SIG-M5 treated with dmso at 0.1 percent for 504 hours (cell line): ENCODE measurements around the gene SYT7.

Source experiments
- DNase-seq: peaks from one replicate; lab custom pipeline; 2025; ENCODE audit not compliant: unreplicated experiment; lab: John Stamatoyannopoulos, UW

The SYT7 gene

DNA sequence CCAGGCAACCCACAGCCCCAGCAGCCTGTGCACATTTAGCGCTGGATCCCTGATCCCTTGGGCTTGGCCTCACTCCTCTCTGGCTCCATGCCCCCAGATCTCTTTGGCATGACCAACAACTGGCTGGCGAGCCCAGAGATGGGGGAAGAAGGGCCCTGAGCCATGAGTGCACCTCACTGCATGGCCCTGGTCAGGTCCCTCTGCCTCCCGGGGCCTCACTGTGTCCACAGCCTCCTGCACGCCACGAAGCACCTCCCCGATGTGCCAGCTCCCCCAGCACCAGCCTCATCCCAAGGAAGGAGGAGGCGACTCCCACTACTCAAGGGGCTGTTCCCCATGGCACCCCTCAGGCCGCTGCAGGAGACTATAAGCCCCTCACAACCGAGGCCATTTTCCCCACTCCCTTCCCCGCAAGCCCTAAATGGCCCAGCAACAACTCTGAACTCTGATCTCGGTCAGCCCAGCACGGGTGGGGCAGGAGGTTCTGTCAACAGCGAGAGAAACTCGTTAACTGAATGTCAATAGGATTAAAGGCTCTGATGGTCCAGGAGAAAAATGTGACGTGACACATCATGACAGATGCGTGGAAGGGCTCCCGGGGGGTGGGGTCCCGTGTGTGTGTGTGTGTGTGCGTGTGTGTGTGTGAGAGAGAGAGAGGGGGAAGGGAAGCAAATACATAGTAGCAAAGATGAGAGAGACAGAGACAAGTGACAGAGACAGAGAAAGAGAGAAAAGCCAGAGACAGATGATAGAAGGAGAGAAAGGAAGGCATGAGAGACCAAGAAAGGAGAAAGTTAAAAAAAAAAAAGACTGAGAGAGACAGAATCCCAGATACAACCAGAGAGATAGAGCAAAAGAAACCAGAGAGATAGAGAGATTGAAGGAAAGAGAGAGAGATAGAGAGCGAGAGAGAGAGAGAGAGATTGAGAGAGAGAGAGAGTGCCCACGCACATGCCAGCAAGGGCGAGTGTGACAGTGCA lies 28.4 kb upstream of the SYT7 start:
- no peak for DNase-seq

DNA sequence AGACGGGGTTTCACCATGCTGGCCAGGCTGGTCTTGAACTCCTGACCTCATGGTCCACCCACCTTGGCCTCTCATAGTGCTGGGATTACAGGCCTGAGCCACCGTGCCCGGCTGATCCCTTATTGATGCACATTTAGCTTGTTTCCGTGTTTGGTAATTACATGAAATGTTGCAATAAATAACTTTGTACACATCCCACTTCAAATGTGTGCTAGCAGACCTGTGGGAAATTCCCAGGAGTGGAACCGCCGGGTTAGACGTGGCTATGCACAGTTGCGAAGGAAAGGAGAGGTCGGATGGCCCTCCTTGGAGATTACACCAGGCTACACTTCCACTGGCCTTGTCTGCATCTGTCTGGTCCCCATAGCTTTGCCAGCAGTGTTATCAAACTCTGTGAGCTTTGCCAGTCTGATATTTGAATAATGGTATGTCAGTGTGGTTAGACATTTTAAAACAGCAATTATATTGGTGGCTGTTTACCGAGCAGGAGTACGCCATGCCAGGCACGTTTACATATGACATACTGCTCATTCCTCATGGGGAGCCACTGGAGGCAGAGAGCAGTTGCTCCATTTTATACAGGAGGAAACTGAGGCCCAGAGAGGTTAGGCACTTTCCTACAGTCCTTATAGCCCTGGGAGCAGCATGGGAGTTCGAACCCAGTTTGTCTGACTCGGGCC lies 27.2 kb upstream of the SYT7 start:
- DNase-seq: no peak

DNA sequence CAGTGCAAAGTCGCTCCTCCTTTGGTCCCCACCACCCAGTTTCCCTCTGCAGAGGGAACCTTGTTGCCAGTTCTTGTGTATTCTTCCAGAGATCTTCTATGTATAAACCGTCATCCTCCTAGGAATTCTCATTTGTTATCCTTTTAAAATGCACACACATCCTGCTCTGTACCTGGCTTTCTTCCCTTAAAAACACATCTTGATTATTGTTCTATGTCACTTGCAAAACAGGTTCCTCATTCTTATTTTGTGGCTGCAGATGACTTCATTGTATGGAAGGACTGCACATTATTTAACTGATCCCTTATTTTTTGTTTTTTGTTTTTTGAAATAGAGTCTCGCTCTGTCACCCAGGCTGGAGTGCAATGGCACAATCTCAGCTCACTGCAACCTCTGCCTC lies 26.6 kb upstream of the SYT7 start:
- no peak for DNase-seq

DNA sequence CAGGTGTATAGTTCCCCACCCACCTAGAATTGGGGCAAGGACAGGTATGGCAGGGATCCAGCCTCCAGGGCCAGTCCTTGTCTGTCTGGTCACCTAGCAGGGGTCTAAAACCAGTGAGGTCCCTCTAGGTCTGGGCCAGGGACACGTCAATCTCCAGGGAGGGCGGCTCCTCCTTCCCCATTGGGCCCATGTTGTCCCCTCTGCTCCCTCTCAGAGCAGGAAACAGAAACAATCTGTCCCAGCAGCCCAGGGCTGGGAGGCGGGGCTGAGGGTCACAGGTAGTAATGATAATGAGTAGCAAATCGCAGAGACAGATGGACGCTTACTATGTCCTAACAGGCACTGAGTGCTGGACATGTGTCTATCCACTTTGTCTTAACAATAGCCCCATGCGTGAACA lies 22.8 kb upstream of the SYT7 start:
- DNase-seq: no peak

DNA sequence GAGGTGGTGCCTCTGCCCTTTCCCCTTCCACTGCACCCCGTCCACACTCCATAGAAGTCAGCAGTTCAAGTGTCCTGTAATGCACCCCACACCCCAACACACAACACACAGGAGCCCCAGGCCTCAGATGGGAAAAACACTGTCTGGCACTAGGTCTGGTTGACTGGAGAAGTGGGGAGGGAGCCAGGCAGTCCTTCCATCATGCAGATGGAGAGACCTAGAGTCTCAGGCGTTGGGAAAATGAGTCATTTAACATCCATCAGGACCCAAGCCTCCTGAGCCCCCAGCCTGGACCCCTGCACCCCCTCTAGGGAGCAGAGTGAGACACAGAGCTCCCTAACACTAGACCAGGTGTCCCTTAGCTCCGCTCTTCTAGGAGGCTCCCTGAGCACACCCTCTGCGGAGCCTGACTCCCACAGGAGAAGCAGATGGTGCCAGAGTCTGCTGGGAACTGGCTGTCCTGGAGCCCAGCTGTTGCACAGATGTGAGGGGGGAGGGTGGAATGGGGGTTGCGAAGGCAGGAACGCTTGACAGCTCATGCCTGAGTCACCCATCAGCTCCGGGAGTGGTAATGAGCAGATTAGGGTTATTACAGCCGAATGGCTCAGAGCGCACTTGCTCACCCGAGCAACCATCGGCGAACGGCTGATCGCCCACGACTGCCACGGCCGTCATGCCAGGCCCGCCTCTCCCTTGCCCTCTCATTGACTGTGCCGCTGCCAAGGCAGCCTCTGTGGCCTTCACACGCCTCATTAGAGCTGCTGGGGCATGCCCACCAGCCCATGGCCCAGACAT lies 22.1 kb upstream of the SYT7 start:
- no peak for DNase-seq

DNA sequence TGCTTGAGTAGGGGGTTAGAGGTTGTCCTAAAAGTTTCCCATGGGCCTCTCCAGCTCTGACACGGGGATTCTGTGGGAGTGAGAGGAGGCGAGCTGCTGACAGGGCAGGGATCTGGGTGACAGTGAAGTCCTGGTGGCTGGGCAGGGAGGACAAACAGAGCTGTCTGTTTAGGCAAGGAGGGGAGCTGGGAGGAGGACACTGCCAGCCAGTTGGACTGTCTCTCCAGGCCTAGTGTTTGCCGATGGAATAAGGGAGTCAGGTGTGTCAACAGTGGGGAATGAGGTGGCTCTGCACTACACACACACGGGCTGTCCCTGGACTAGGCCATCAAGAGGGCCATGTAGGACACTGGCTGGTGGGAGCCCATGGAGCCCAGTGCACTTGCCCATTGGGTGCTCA lies 20.6 kb upstream of the SYT7 start:
- no peak for DNase-seq

DNA sequence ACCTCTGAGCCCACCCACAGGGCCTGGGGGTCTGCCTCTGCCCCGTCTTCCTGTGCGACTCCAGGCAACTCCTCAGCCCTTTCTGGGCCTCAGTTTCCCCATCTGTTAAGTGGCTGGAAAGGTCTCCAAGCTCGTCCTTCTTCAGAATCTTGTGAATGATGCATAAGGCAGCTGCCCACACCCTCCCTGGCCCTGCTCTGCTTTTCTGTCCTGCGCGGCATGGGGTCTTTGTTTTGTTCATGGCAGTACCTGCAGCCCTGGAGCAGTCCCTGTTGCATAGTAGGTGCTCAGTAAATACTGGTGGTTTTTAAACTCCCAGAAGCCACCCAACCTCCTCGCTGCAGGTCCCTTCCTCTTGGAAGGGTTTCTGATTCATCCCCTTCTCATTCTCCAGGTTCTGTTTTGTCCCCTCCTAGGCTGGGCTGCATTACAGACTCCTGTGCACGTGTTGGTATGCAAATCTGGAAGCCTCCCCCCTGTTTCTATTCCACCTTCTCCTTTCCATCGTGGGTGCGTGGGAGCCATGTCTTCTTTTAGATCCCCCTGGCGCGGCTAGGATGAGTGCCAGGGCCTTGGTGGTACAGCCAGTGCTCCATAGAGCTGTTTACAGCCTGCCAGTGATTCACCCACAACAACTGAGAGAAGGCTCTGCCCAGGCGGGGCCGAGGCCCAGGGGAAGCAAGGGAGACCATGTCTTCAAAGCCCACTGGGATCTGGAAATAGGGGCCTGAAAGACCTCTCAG lies 19.3 kb upstream of the SYT7 start:
- DNase-seq: no peak

DNA sequence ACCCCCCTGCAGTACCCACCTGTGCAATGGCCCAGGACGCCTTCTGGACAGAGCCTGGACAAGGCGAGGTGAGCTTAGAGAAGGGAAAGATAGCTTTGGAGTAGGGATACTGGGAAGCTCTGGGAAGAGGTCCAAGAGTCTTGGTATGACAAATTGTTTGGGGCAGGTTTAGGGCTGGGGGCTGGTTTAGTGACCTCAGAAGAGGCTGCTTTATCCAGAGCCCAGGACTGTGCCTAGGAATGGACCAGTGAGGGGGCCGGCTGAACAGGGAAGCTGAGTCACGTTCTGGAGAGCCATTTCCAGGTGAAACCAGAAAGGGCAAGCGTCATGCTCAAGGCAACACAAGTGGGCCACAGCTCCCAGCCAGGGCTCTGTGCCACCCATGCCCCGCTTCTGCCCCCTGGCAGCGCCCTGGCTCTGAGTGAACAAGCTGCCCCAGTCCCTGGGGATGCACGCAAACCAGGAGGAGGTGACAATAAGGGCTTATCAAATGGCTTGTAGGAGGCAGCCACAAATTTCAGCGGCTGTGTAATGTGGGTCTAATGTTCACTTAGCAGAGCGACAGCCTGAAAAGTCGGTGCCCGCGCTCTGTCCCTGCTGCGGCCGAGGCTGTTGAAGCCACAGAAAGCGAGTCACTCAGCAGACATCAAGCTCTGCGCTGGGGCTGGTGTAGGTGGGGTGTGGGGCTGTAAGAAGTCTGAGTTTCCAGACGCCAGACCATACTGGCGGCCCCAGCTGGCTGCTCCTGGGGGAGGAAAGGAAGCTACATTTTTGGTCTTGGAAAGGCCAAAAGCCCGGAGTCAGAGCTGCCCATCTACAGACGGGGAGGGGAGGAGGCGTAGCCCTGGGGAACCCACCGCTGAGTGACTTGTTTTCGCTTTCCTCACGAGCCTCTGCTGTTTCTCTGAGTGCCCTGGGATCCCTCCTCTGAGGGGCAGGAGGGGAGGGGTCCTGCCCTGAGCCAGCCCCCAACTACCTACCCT lies 18.3 kb upstream of the SYT7 start:
- DNase-seq: no peak

DNA sequence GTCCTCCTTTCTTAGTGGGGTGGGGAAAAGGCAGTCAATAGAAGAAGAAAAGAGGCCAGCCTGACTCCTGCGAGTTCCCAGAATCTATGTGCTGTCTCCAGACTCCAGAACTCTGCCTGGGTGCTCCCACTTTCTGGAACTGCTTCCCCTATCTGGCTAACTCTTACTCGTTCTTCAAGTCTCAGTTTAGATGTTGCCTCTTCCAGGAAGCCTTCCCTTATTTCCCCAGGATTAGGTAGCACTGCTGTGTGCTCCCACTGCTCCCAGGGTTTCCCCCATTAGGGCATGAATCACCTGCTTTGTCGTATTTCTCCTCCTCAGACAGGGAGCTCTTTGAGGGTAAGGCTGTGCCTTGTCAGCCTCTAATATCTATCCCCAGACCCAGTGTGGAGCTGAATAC lies 17.5 kb upstream of the SYT7 start:
- DNase-seq: no peak

DNA sequence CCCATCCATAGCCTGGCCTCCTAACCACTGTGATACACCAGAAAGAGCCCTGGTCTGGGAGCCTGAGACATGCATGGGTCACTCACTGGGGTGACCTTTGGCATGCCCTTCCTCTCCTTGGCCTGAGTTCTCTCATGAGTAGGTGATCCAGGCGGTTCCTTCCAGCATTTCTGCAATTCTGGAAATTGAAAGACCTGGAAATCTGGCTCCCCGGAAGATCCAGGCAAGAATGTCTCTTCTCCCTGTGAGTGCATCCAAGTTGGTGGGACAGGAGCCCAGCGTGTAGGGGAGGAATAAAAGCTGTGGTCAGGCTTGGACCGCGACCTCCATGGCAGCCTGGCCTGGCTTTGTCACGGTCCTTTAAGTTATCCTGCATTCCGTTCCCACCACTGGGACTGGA lies 16.1 kb upstream of the SYT7 start:
- no peak for DNase-seq

DNA sequence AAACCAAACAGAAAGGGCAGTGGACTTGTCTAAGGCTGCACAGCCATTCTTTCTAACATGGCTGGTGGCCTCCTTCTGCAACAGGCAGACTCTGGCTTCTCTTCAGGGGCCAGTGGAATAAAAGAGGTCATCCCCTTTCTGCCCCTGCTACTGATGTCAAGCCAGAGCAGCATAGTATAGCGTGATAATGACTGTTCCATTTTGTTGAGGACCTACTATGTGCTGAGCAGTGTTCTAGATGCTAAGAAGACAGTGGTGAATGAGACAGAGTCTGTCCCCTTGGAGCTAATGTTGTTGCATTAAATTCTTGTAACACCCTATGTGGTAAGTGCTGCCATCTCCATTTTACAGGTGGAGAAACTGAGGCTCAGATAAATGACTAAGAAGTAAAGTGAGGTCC lies 15.7 kb upstream of the SYT7 start:
- DNase-seq: no peak

DNA sequence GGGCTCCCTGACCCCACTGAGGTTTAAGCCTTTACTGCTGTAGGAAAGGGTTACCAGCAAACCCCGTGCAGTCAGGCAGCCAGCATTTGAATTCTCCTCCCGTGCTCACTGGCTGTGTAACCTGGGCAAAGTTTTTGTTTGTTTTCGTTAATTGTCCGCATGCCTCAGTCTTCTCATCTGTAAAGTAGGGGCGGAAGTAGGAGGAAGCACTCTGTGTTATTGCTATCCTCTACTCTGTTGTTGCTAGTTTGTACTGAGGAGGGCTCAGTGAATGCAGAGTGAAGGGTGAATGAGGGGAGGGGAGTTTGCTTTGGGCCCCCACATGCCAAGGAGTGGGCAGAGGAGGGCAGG lies 14.0 kb upstream of the SYT7 start:
- no peak for DNase-seq

DNA sequence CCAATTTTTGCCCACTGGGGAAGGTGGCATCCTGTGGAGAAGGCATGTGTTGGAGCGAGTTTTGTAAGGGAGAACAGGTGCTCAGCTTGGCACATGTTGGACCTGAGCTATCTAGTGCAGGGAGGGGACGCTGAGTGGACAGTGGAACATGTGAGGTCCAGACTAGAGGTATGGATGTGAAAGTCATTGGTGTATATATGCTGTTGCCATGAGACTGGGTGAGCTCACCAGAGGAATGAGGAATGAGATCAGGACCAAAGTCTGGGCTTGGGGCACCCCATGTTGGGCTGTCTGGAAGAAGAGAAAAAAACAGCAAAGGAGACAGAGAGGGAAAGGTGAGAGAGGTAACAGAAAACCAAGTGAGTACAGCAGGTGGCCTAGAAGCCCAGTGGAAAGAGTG lies 12.3 kb upstream of the SYT7 start:
- DNase-seq: no peak

DNA sequence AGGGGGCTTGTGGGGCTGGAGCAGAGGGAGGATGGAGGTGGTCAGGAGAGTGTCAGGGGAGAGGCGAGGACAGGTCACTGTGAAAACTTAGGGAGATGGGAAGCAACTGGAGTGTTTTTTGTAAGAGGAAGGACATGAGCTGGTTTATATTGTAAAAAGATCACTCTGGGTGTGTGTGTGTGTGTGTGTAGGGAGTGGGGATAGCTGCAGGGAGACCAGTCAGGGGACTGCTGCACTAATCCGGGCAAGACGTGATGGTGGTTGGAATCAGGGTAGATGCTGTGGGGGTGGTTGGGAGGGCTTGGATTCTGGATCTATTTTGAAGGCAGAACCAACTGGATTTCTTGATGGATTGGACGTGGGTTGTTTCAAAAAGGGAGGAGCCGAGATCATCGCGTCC lies 11.3 kb upstream of the SYT7 start:
- no peak for DNase-seq

DNA sequence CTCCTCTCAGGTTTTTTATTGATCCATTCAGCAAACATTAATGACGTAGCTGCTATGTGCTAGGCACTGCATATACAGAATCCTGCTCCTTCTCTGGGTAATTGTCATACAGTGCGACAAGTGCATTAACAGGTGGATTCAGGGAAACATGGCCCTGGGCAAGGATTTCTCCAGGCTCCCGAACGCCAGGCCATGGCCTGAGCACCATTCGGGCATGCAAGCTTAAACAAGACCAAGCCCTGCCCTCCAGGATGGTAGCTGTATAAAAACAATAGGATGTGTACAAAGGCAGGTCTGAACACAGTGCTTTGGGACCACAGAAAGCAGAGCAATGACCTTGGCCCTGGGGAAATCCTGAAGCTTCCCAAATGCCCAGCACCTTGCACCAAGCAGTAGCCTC lies 9.1 kb upstream of the SYT7 start:
- no peak for DNase-seq

DNA sequence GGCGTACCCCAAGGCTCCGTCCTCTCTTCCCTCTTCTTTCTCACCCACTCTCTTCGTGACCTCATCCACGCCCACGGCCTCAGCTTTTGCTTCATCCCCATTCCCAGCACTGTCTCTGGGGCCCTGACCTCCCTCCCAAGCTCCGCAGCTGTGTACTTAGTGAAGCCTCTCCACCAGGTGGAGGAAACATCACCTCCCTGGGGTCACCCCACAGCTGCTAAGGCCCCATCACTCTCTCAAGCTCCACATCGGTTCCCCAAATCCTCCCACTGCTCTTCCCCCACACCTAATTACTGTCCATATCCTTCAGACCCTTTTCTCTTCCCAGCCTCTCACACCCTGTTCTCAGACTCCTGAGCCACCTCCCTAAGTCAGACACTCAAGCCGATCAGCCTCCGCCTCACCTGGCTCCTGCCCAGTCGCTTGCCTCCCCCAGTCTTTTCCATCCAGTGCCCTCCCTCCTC lies 7.9 kb upstream of the SYT7 start:
- DNase-seq: no peak

DNA sequence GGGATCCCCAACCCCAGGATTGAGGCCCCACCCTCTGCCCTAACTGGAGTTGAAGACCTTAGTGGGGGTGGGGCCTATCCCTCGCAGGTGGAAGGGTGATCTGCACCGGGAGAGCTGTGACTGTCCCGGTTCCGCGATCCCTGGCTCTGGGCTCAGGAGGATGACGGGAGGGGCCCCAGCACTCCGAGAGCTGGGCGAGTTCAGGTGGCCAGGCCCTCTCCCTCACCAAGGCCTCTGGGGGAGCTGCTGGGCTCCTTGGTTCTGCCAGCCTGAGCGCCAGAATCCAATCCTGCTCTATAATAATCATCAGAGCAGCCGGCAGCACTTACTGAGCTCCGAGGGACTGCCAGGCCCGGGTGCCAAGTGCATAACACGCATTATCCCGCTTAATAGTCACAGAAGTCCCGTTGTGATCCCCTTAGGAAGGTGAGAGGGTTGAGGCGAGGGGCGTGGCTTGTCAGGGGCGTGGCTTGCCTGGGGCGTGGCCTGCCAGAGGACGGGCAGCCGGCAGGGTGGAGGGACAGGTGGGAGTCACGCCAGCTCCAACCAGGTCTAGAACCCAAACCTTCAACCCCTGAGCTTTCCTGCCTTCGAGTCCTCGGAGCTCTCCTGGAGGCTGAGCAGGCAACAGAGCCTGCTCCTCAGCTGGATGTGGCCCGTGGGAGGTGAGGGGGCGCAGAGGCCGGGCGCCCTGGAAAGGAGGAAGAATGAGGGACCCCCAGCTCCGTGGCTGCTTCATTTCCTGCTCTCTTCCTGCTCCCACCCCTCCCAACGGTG lies 7.3 kb upstream of the SYT7 start:
- no peak for DNase-seq

DNA sequence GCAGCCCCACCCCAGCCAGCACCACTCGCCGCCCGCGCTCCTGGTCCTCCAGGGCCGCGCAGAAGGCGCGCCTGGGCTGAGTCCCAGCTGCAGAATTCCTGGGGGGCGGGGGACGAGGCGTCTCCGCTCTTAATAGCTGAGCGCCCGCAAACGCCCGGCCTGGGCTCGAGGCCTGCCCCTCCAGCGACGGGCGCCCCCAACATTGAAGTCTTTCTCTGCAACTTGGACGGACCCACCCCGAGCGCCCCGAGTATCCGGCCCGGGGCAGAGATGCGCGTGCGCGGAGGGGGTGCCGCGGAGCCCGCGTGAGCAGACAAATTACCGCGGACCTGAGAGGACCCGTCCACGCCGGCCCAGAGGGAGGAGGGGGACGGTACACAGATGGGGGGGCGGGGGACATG lies 6.7 kb upstream of the SYT7 start:
- DNase-seq: no peak

DNA sequence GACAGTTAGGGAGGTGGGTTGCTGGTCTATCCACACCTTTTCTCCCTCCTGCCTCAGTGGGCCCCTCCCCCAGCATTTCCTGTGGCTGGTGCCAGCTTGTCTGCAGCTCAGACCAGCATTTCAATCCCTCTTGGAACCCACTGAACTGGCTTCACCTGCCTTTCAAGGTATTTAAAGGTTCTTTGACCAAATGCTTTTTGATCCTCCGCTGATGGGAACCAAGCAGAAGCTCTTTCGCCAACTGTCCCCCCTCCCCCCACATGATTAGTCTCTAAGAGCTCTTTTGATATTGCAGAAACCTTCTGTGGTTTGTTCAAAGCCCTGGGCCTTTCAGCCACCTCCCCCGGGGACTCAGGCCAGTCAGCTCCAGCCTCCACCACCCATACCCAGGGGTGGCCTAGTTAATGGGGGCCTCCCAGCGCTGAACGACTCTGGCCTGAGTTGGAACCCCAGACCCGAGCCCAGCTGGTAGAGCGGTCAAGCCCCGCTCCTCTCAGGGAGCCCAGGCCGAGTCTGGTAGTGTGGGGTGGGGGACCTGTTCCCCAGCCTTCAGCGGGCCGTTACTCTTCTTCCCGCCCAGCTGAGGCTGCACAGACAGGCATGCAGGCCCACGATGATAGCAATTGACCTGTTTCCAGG lies 6.0 kb upstream of the SYT7 start:
- DNase-seq: no peak
